Measurements from ENCODE around the gene C3.

DNA sequence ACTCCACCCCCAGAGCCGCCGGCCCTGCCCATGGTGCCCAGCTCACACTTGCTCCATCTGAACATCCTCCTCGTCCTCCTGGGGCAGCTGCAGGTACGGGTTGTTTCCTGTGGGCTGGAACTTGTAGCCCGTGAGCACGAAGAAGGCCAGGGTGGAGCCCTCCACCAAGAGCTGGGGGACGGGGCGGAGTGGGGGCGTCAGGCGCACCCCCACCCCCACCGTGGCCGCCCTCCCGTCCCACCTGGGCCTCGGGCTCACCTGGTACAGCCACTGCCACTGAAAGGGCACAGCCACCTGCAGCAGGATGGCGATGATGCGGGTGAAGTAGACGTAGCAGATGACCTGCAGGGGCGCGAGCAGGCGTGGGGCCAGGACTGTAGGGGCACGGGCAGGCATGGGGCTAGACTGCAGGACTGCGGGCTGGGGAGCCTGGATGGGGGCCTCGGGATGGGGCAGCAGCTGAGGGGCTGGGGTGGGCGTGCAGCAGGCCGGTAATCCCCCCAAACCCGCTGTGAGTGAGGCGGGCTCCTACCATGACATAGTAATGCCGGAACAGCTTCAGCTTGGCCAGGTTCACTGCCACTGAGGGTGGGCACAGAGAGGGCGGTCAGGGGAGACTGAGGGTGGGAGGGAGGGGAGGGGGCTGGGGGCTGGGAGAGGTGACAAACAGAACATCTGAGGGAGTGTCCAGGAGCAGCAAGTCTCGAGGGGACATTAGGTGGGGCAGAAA lies 10.7 kb upstream of the C3 start:
- TF ChIP-seq POLR2A (IDR thresholded peaks at IDR 0.05) = no peak
- no peak for TF ChIP-seq POLR2AphosphoS5 (IDR thresholded peaks at IDR 0.05)
- TF ChIP-seq, protein P1, sequence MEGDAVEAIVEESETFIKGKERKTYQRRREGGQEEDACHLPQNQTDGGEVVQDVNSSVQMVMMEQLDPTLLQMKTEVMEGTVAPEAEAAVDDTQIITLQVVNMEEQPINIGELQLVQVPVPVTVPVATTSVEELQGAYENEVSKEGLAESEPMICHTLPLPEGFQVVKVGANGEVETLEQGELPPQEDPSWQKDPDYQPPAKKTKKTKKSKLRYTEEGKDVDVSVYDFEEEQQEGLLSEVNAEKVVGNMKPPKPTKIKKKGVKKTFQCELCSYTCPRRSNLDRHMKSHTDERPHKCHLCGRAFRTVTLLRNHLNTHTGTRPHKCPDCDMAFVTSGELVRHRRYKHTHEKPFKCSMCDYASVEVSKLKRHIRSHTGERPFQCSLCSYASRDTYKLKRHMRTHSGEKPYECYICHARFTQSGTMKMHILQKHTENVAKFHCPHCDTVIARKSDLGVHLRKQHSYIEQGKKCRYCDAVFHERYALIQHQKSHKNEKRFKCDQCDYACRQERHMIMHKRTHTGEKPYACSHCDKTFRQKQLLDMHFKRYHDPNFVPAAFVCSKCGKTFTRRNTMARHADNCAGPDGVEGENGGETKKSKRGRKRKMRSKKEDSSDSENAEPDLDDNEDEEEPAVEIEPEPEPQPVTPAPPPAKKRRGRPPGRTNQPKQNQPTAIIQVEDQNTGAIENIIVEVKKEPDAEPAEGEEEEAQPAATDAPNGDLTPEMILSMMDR (IDR thresholded peaks at IDR 0.05) = no peak
- no peak for TF ChIP-seq EP300 (IDR thresholded peaks at IDR 0.05)

All from upper lobe of left lung (tissue), 4 donors.